Tibial nerve (tissue), 4 donors: ENCODE data around the gene FAM13B.
"Not testable (repeated sequence)": the region's sequence is repeated elsewhere in the genome, so short reads cannot be mapped to it uniquely, and the experiment has no call there.

Experiments used
- CTCF ChIP-seq, 5 experiments: fragments of 200-600 bp in 3 of 5; fragments of 450-650 bp in 2 of 5; sonication (generic) in 3 of 5; IDR thresholded peaks; one replicate each; pipeline ENCODE4 v1.5.1; 2016 to 2019; ENCODE audit warnings: antibody characterized with exemption in 5 of 5, mild to moderate bottlenecking in 3 of 5, moderate library complexity in 2 of 5
- EP300 ChIP-seq, 2 donors: sonication (generic); formaldehyde crosslinking; IDR thresholded peaks; one replicate each; pipeline ENCODE4 v1.6.1; 2017; ENCODE audit warnings: antibody characterized with exemption in 2 of 2, mild to moderate bottlenecking in 1 of 2
- POLR2A ChIP-seq, 2 donors: fragments of 450-650 bp; IDR thresholded peaks; one replicate each; pipeline ENCODE4 v1.6.1; 2017; ENCODE audit warnings: antibody characterized with exemption in 2 of 2, mild to moderate bottlenecking in 2 of 2, moderate library complexity in 2 of 2

DNA sequence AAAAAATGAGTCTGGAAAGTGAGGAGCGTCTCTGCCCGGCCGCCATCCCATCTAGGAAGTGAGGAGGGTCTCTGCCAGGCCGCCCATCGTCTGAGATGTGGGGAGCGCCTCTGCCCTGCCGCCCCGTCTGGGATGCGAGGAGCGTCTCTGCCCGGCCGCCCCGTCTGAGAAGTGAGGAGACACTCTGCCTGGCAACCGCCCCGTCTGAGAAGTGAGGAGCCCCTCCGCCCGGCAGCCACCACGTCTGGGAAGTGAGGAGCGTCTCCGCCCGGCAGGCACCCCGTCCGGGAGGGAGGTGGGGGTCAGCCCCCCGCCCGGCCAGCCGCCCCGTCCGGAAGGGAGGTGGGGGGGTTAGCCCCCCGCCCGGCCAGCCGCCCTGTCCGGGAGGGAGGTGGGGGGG is 37.1 kb upstream of the FAM13B start:
- not testable (repeated sequence) for TF ChIP-seq POLR2A, CTCF, EP300 (IDR thresholded peaks at IDR 0.05)
